DND-41 (cell line): Measurements from ENCODE around the gene ATXN7.

Source experiments
- ATAC-seq: fragments of 200-7000 bp; cut with Tn5 transposase; 3 replicates; pipeline ENCODE4 v1.9.1; 2021; ENCODE audit warnings: low read depth; ENCODE audit not compliant: insufficient read depth
- DNase-seq: peaks from one replicate; pipeline ENCODE4 v3.0.0-alpha.2; 2020
- H2AFZ ChIP-seq: 2 replicates; pipeline ENCODE4 v1.6.0; 2012; ENCODE audit warnings: low read depth, low read length
- H3K27ac ChIP-seq: 2 replicates; pipeline ENCODE4 v1.5.1; 2012; ENCODE audit warnings: low read length, inconsistent platforms
- H3K27me3 ChIP-seq: fragments of 200-600 bp; sonication (generic); 2 replicates; pipeline ENCODE4 v1.6.0; 2012; ENCODE audit warnings: low read length, mild to moderate bottlenecking, inconsistent platforms; ENCODE audit not compliant: insufficient read depth, poor library complexity
- H3K36me3 ChIP-seq: 2 replicates; pipeline ENCODE4 v1.5.1; 2012; ENCODE audit warnings: low read length, inconsistent platforms; ENCODE audit not compliant: insufficient read depth
- H3K4me1 ChIP-seq: 2 replicates; pipeline ENCODE4 v1.5.1; 2012; ENCODE audit warnings: mild to moderate bottlenecking, low read length; ENCODE audit not compliant: insufficient read depth
- H3K4me2 ChIP-seq: 2 replicates; pipeline ENCODE4 v1.6.0; 2012; ENCODE audit warnings: mild to moderate bottlenecking, moderate library complexity, low read length, inconsistent platforms; ENCODE audit not compliant: insufficient read depth
- H3K4me3 ChIP-seq, 2 experiments: fragments of 200-600 bp in 1 of 2; shearing (Covaris generic) in 1 of 2; 2 replicates each; pipeline ENCODE4 v1.5.1; 2012 to 2016; ENCODE audit warnings: inconsistent platforms in 2 of 2, low read length in 2 of 2, mild to moderate bottlenecking in 2 of 2, low read depth in 1 of 2, moderate library complexity in 1 of 2
- H3K79me2 ChIP-seq: 2 replicates; pipeline ENCODE4 v1.6.0; 2012; ENCODE audit warnings: low read length, inconsistent platforms; ENCODE audit not compliant: insufficient read depth
- H3K9ac ChIP-seq: 2 replicates; pipeline ENCODE4 v1.6.0; 2012; ENCODE audit warnings: low read depth, mild to moderate bottlenecking, inconsistent platforms, low read length, moderate library complexity
- H3K9me3 ChIP-seq: 2 replicates; pipeline ENCODE4 v1.5.1; 2012; ENCODE audit warnings: low read length, moderate library complexity, mild to moderate bottlenecking, inconsistent platforms; ENCODE audit not compliant: insufficient read depth, severe bottlenecking
- H4K20me1 ChIP-seq: 2 replicates; pipeline ENCODE4 v1.6.0; 2012; ENCODE audit warnings: low read length; ENCODE audit not compliant: insufficient read depth
- CTCF ChIP-seq: IDR thresholded peaks from 2 replicates; pipeline ENCODE4 v1.5.1; 2012; ENCODE audit warnings: borderline replicate concordance, low read length, moderate library complexity, mild to moderate bottlenecking; ENCODE audit not compliant: poor library complexity, severe bottlenecking; ENCODE audit errors: extremely low read depth
- EZH2 ChIP-seq: IDR thresholded peaks from 3 replicates; pipeline ENCODE4 v1.6.1; 2012; ENCODE audit warnings: borderline replicate concordance, low read depth, mild to moderate bottlenecking, moderate library complexity, low read length, inconsistent platforms; ENCODE audit not compliant: severe bottlenecking

Gene ATXN7

GRCh38 chr3:64038253-64038767, 174.6 kb downstream of the ATXN7 start:
- Histone ChIP-seq H3K36me3 (no peaks in the 10 kb centered on the region), H3K9ac (no peak overlapping the region), H2AFZ (no peak overlapping the region), H3K27ac (no peak overlapping the region), H3K27me3 (no peaks in the 10 kb centered on the region), H3K4me2 (no peak overlapping the region), H3K9me3 (peaks cover 3% of the 10 kb centered on the region), H3K4me1 (no peaks in the 10 kb centered on the region), H3K4me3 (no peak overlapping the region), H3K79me2 (no peaks in the 10 kb centered on the region), H4K20me1 (no peaks in the 10 kb centered on the region)
- TF ChIP-seq CTCF (no peak), EZH2 (no peak)
- no peak for DNase-seq
- ATAC-seq = no peak

- Histone ChIP-seq H3K79me2 (no peaks in the 10 kb centered on the region), H4K20me1 (no peaks in the 10 kb centered on the region), H3K4me3 (no peak overlapping the region), H3K27me3 (no peaks in the 10 kb centered on the region), H3K4me1 (no peaks in the 10 kb centered on the region), H3K27ac (no peak overlapping the region), H3K9me3 (no peaks in the 10 kb centered on the region), H2AFZ (no peak overlapping the region), H3K4me2 (no peak overlapping the region), H3K36me3 (no peaks in the 10 kb centered on the region), H3K9ac (no peak overlapping the region)
- no peak for DNase-seq
- ATAC-seq = no peak
- no peak for TF ChIP-seq CTCF
Measured at GRCh38 chr3:64039332-64039731, 175.7 kb downstream of the ATXN7 start.

GRCh38 chr3:64039981-64040733, 176.5 kb downstream of the ATXN7 start:
- Histone ChIP-seq H3K4me1 (no peaks in the 10 kb centered on the region), H3K27me3 (no peaks in the 10 kb centered on the region), H3K4me2 (no peak overlapping the region), H3K79me2 (no peaks in the 10 kb centered on the region), H3K27ac (no peak overlapping the region), H3K36me3 (no peaks in the 10 kb centered on the region), H2AFZ (no peak overlapping the region), H4K20me1 (no peaks in the 10 kb centered on the region), H3K9me3 (no peaks in the 10 kb centered on the region), H3K4me3 (no peak overlapping the region), H3K9ac (no peak overlapping the region)
- DNase-seq (no peak), ATAC-seq (no peak)
- no peak for TF ChIP-seq EZH2

GRCh38 chr3:64042952-64043351, 179.3 kb downstream of the ATXN7 start:
- TF ChIP-seq CTCF (no peak), EZH2 (no peak)
- Histone ChIP-seq H3K27ac (no peak overlapping the region), H2AFZ (no peak overlapping the region)

More at GRCh38 chr3:64042952-64043351, 179.3 kb downstream of the ATXN7 start:
- no peaks in the 10 kb centered on the region for H3K79me2 ChIP-seq
- no peaks in the 10 kb centered on the region for H3K9me3 ChIP-seq
- H3K4me1 ChIP-seq = no peaks in the 10 kb centered on the region
- ATAC-seq (no peak), DNase-seq (no peak)
- no peaks in the 10 kb centered on the region for H3K36me3 ChIP-seq
- no peaks in the 10 kb centered on the region for H3K27me3 ChIP-seq
- H4K20me1 ChIP-seq = no peaks in the 10 kb centered on the region
- no peak overlapping the region for H3K4me3 ChIP-seq
- H3K4me2 ChIP-seq = no peak overlapping the region
- H3K9ac ChIP-seq = no peak overlapping the region
